Stimulated activated CD4-positive, alpha-beta T cell treated with anti-CD3 and anti-CD28 coated beads, Interleukin-2, amount 100 ng/mL, for 48 hours (primary cell): Measurements from ENCODE around the gene CFH.
A peak's percentile ranks its signal among the peaks of the same experiment; 100 is the strongest.
"Not testable (repeated sequence)": the region's sequence is repeated elsewhere in the genome, so short reads cannot be mapped to it uniquely, and the experiment has no call there.

Experiments
- DNase-seq, 2 donors: peaks; one replicate each; pipeline ENCODE4 v3.0.0-alpha.2; 2020

CFH gene

DNA sequence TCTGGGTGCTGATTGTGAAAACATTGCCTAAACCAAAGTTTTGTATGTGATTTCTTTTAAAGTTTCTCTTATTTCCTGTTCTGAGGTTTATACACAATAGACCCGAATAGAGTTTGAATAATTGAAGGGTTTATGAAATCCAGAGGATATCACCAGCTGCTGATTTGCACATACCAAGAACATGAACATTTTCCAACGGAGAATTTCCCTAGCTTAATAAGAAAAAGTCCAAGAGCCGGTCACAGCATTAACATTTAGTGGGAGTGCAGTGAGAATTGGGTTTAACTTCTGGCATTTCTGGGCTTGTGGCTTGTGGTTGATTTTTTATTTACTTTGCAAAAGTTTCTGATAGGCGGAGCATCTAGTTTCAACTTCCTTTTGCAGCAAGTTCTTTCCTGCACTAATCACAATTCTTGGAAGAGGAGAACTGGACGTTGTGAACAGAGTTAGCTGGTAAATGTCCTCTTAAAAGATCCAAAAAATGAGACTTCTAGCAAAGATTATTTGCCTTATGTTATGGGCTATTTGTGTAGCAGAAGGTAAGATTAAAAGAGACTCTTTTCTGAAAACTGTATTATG lies at the start of gene CFH:
TSS of gene CFH (plus strand) at position 407 of the 579 bp plus-strand sequence. CDS start at position 482, 75 bp downstream.
- no peak for DNase-seq

DNA sequence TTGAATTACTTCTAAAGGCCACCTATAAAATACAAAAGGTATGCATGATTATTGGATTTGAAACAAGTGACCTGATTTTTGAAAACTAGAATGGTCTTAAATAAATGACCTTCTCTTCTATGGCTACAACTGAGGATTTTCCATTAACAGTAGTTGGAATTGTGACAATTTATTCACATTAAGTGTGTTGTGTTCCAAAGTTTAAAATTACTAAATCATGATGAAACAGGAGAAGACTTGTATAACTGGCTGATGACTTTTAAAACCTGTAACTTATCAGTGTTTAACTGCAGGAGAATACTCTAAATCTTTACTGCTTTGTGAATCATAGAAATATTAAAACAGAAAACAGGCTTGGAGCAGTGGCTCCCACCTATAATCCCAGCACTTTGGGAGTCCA lies 48.2 kb upstream of the CFH start:
- DNase-seq, result no peak

DNA sequence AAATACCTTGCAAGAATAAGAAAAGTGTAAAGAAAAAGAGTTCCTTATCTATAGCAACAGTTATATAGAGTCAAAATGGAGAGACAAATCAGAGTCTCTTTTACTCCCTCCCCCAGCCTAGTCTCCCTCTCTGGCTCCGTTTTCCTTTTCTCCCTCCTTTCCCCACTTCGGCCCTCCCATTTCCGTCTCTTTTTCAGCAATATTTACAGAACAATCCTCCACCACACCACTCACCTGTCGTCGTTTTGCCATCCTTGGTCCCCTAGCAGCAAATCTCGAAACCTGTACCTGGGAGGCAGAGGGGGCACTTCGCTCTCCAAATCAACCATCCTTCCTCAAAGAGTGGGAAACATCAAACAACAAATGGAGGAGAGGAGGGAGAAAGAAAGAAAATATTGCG lies 43.9 kb upstream of the CFH start:
- DNase-seq, result no peak

DNA sequence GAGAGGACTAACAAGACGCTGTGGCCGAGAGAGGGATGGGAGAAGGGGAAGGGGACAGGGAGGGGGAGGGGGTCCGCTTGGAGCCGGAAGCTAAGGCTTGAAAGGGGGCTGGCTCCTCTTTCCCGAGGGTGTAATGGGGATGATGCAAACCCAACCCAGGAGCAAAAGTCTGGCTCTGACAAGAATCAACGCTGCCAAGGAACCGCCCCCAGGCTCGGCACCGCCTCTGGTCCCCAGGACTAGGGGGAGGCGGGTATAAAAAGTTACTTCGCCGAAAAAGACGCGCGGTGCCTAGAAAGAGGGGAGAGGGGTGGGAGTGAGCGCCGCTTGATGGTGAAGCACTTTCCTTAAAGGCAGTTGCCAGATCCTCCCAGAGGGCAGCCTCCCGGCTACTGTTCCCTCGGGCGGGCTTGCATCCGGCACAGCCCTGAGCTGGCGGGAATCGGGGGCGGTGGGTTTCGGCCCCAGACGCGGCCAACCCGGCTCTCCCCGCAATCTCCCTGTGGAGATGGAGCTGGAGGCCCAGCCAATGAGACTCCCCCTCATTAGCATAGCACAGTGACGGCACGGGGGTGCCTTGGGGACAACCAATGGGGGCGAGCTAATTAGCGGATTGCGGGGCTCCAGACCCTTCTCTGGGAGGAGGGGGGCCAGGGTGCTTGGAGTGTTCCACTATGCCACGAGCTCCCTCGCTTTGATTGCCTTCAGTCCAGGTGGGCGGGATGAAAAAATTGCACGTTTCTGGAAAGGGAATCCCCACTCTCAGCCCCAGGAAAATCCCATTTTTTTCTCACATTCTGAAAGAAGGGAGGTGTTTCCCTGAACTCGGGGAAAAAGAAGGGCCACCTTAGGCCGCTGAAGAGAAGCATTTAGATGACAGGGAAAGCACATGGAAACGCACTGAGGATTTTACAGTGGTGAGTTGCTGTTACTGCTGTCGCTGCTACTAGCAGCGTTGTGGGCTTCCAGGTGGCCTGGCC lies 43.2 kb upstream of the CFH start, which contains the start of gene KCNT2:
TSS of gene KCNT2 (minus strand) at position 51 of the 980 bp plus-strand sequence. CDS start 131 bp downstream, outside the sequence.
- DNase-seq, result peak in 1 of 2 donors; percentile 1

DNA sequence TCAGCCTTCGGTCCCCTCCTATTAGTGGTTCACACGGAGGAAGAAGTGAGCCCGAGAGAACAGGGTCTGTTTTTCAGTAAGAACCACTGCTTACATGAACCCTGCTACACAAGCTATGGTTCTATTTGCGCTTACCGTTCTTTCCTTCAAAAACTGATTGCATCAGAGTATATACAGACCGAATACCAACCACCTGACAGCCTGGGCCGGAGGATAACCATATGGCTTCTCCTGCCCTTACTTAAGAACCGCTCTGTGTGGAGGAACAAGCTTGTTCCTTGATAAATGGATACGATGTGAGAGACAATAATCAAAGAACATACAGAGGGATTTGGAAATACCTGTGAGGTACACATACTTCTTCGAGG lies 42.5 kb upstream of the CFH start:
- DNase-seq, result no peak

DNA sequence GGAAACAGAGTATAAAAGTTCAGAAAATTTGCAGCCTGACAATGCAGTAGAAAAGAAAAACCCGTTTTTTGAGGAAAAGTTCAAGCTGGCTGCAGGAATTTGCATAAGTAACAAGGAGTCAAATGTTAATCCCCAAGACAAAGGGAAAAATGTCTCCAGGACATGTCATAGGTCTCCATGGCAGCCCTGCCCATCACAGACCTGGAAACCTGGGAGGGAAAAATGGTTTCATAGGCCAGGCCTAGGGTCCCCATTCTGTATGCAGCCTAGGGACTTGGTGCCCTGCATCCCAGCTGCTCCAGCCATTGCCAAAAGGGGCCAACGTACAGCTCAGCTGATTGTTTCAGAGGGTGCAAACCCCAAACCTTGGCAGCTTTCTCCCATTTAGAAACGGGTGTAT lies 40.0 kb upstream of the CFH start:
- no peak for DNase-seq

DNA sequence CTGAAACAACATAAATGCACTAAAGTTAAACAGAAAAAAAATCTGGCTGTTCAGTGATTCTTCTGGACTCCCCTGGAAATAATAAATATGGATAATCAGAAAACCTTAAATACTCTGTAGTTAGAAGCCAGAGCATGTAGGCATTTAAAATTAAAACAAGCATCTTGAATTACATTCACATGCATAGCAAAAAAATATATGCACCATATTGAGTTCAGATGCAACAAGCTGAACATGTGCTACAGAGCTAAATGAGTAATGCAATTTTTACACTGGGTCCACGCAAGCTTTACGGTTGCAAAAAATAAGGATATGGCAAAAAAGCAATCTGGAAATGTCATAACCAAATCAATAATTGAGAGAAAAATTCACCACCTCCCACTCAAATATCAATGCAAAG lies 32.1 kb upstream of the CFH start:
- no peak for DNase-seq

DNA sequence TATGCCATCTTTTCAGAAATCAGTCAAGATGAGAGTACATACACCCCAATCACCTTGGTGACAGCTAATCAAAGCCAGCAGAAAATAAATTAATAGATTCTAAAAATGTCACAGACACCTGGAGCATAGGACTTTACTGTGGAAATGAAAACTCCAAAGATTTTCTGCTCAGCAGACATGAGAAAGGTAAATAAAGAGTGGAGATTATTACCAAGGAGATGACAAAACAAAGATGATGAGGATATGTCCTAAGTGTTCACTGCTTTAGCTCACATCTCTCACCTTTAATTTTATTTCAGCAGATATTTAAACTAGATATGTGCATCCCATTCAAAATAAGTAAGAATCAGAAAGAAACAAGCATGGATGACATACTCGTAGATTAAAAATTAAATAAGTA lies 28.8 kb upstream of the CFH start:
- no peak for DNase-seq

DNA sequence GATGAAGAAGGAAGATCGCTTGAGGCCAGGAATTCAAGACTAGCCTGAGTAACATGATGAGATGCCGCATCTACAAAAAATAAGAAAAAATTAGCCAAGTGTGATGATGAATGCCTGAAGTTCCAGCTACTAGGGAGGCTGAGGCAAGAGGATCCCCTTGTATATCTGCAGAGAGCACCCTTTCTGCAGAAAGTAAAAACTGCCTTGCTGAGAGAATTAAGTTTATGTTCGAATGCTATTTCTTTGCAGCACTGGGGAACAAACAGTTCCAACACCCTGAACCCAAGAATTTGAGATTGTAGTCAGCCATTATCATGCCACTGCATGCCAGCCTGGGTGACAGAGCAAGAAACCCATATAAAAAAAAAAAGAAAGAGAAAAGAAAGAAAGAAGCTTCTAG lies 23.0 kb upstream of the CFH start:
- DNase-seq, result no peak

DNA sequence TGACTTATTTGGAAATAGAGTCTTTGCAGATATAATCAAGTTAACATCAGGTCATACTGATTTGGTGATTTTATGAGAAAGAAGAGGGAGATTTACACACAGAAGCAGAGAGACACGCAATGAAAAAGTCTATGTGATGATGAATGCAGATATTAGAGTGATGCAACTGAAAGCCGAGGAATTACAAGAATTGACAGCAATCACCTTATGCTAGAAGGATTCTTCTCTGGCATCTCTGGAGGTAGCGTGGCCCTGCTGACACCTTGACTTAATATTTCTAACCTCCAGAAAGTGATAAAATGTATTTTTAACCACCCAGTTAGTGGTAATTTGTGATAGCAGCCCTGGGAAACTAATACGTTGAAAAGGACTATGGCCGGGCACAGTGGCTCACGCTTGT lies 14.2 kb upstream of the CFH start:
- no peak for DNase-seq

DNA sequence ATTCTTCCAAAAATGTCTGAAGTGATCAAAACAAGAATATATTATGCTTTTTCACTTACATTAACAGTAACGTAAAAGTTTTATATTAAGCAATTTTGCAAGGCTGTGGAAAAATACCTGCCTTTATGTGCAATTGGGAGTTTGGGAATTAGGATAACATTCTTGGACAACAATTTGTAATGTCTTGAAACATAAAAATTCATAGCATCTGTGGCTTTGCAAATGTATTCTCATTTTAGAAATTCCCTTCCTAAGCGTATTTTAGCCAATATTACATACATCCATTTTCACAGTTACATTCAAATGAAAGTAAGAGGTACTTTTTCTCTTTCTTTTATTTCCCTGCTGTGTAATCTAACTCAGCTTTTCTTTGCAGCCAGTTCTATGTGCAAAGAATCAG lies 13.4 kb upstream of the CFH start:
- no peak for DNase-seq

DNA sequence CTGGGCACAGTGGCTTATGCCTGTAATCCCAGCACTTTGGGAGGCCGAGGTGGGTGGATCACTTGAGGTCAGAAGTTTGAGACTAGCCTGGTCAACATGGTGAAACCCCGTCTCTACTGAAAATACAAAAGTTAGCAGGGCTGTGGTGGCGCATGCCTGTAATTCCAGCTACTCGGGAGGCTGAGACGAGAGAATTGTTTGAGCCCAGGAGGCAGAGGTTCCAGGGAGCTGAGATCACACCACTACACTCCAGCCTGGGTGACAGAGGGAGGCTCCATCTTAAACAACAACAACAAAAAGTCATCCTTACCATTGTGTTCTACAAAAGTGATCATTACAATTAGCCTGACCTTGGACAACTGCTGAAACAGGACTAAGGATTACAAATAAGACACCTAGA lies 12.6 kb upstream of the CFH start:
- not testable (repeated sequence) for DNase-seq

DNA sequence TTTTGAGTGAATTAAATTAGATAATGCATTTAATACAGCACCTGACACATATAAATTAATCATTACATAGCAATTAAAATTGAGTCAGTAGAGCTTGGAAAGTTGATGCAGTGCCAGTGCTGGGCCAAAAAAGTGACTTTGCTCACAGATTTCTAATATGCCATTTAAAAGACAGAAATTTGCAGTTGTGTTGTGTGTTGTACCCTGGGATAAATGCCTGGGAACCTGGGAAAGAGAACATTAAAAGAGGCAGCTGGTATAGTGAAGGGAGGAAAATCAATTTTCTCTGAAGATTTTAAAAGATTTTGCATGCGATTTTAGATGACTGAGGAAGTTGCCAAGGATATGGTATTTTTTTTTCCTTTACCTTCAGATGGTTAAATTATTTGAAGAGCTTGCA lies 10.9 kb upstream of the CFH start:
- DNase-seq, result no peak

DNA sequence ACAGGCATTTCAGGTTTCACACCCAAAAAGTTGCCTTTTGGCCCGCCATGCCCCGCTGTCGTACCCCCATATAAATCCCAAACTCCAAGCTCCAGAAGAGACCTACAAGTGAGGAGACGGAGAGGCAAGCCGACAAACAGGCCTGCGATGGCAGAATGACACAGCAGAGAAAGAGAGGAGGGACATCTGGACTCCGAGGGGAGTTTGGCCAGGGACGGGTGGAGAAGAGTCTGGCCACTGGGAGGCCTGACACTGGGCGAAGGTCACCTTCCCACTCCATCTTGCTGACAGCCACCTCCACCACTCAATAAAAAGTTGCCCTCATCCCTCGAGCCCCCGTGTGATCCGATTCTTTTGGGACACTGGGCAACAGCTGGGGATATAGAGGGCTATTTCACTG lies 1.9 kb upstream of the CFH start:
- no peak for DNase-seq

DNA sequence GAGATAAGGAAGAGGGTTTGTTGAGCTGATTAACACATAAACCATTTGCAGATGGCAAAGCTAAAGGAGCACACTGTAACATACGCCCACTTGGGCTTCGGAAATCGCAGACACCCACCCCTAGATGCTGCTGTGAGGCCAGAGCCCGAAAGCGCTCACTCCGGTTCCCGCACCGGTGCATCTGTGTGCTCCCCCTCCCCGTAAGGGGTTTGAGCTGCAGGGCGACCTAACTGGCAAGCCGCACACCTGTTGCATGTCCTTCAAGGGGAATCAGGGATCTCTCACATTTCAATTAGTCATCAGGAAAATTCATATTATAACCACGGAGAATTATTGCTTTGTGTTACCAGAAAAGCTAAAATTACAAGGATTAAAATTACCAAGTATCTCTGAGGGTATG lies 1.4 kb upstream of the CFH start:
- DNase-seq, result no peak

DNA sequence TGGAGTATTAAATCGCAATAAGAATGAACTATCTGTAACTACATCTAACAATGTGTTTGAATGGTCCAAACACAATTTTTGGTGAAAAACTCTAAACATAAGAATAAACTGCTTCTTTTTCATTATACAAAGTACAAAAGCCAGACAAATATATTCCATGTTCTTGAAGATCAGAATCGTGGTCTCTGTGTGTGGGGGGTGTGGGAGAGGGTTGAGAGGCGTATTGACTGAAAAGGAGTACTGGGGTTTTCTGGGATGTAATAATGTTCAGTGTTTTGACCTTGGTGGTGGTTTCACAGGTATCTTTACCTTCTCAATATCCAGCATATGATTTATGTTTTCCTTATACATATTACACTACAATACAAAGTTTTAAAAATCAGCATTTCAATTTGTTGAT lies 764 bp upstream of the CFH start:
- no peak for DNase-seq

DNA sequence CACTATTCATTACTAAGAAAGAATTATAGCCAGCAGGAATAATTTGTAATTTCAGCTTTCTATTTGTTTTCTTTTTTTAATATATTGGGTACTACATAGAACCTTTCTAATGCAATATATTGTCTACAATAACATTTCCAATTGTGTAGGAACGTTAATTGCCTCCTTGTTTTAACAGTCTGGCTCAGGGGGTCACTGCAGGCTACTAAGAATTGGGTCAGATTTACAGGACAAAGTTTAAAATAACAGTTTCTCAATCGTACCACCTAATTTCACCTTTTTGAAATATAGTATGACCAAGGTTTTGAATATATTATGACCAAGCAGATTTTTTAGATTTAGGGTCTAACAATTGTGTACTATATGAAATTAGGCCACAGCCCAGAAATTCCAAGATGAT lies 2.4 kb downstream of the CFH start:
- no peak for DNase-seq

DNA sequence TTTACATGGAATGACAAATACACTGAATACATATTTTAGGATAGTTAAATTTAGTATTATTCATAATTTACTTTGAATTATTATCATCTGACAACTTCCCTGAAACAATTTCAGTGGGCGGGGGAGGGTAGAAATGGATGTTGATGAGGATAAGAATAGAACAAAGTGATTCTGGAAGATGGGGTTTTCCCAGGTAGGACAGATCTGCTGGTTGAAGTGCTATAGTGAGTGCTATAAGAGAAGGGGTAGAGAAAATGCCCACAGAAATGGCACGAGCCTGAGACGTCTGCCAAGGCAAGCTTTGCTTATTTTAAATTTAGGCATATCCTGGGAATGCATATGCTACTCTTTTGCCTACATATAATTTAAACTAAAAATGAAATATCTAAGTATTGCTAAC lies 3.2 kb downstream of the CFH start:
- no peak for DNase-seq

DNA sequence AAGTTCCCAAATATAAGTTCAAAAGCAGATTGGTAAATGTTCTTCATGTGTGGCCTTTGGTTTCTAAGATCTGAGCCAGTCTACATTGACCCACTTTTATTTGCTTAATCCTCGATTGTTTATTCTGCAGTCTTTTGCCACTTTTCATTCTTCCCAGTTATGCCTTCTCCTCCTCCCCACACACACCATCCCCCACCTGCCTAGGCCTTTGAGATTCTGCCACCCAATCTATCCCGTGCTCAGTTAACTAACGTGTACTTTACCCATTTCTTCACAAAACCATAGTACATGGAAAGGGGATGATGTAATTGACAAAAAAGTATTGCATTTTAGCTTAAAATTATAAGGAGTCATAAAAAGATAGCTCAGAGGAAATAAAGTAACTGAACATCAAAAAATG lies 3.7 kb downstream of the CFH start:
- DNase-seq, result no peak

DNA sequence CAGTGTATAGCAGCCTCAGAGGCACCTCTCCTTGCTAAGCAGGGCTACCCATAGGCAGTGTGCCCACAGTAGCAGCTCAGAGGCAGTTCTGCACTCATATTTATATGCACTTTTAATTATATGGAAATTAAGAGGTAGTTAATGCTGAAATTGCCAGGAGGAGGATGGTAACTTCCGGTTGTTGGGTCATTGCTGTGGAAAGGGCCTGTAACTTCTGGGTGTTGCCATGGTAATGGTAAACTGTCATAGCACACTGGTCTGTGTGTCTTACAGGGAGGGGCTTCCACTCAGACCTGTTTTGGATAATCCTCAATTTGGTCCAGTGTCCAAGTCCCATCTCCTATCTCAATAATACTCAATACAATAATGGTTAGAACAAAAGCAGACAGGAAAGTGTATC lies 7.6 kb downstream of the CFH start:
- no peak for DNase-seq

DNA sequence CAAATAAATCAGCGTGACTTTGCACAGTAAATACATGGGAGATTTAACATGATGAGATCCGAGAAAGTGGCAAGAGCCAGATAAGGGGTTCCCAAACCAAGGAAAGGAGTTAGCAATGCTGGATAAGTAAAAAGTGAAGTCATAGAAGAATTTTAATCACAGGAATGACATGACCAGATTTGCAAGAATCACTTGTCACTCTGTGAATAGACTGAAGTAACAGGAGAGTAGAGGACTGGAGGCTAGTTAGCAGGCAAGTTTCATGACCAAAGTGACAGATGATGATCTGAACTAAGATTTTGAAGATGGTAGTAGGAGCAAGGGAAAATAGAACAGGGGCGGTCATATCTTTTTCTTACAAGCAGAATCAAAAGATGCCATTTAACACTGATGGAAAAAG lies 8.4 kb downstream of the CFH start:
- DNase-seq, result no peak

DNA sequence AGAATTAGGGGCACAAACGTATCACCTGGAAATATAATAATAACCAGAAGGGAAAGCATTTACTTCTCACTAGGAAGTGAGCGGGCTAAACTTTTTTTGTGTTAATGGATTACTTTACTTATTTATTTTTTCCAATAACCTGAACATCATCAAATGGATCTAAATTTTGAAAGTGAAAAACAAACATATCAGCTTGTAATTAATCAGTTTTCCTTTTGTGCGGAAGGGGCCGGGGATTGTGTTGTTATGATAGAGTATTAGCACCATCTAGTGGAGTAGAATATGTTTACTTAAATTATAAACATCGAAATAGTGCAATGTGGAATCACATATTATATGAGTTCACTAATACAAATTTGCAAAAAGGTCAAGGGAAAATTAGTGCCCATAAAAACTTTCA lies 9.0 kb downstream of the CFH start:
- DNase-seq, result no peak

DNA sequence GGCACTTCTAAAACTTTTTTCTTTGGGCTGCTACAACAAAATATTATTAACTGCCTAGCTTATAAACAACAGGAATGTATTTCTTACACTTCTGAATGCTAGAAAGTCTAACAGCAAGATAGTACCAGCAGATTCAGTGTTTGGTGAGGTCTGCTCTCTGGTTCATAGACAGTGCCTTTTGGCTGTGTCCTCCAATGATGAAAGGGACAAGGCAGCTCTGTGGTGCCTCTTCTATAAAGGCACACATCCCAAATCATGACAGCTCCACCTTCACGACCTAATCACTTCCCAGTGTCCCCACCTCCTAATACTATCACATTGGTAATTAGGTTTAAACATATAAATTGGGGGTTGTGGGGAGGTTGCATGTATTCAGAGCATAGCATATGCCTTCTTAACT lies 9.5 kb downstream of the CFH start:
- no peak for DNase-seq

DNA sequence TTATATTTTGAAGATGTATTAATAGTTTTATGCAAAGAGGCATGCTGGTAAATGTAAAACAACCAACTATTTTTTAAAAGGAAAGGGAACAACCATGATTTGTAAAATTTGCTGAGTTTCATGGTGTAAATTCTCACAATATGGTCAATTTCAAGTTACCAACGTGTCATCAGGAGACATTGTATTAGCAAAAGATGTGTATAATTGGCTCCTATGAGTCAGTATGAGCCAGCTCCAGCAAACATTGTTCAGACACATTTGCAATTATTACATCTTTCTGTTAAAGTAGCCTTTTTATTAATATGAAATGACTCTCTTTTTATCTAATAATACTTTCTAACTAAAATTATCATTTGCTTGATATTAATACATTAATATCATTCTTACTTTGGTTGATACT lies 15.3 kb downstream of the CFH start:
- DNase-seq, result no peak

DNA sequence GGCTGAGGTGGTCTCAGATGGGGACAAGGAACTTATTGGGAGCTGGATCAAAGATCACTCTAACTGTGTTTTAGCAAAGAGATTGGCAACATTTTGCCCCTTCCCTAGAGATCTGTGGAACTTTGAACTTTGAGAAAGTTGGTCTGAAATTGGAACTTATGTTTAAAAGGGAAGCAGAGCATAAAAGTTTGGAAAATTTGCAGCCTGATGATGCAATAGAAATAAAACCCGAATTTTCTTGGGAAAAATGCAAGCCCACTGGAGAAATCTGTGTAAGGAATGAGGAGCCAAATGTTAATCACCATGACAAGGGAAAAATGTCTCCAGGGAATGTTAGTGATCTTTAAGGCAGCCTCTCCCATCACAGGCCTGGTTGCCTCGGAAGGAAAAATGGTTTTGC lies 17.2 kb downstream of the CFH start:
- no peak for DNase-seq
